ENCODE measurements around the gene SULF2.

Gene SULF2

DNA sequence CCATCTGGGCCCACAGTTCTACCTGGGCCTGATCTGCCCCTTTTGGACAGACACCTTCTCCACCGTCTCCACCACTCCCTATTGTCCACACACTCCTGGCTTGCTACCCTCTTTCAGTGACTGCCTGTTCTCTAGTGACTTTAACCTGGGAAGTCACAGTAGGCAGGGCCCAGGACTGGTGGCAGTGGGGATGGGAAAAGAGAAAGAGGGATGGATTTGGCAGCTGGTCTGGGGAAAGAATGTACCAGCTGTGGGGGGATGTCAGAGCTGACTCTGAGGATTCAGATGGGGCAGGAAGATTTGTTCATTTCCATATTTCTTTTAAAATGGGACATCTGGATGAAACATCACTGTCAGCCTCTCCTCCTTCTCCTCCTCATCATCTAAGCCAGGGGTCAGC is 85.5 kb downstream of the SULF2 start:
- H3K79me2 ChIP-seq (ENCODE audit: insufficient read depth, low read depth), result no peaks in the 10 kb centered on the region
- peaks cover 34% of the 10 kb centered on the region; the same call in 1 of the 2 replicates for H3K27me3 ChIP-seq (ENCODE audit: insufficient read depth, low read depth)
- TF ChIP-seq, protein P1, sequence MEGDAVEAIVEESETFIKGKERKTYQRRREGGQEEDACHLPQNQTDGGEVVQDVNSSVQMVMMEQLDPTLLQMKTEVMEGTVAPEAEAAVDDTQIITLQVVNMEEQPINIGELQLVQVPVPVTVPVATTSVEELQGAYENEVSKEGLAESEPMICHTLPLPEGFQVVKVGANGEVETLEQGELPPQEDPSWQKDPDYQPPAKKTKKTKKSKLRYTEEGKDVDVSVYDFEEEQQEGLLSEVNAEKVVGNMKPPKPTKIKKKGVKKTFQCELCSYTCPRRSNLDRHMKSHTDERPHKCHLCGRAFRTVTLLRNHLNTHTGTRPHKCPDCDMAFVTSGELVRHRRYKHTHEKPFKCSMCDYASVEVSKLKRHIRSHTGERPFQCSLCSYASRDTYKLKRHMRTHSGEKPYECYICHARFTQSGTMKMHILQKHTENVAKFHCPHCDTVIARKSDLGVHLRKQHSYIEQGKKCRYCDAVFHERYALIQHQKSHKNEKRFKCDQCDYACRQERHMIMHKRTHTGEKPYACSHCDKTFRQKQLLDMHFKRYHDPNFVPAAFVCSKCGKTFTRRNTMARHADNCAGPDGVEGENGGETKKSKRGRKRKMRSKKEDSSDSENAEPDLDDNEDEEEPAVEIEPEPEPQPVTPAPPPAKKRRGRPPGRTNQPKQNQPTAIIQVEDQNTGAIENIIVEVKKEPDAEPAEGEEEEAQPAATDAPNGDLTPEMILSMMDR (conservative IDR thresholded peaks at IDR 0.05; ENCODE audit: low read depth, low read length), result no peak

DNA sequence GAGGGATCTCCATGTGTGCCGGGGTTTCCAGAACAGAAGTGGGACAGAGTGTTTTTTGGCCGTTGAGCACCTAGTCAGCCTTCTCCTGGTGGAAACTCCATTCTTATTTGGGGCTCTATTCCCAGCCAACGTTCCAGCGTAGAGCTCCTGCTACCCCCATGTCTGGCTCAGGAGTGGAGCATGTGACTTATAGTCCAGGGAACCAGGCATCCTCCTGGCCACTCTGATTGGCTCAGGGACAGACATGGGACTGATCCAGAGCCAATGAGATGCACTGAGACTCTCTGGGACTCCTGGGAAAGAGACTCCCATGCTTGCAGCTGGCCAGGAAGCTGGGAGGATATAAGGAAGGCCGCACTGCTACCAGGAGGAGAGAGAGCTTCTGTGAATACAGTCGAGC is 87.1 kb downstream of the SULF2 start:
- Histone ChIP-seq H3K4me3 (IDR thresholded peaks at IDR 0.05; ENCODE audit: insufficient read depth, low read depth, low read length) (no peak overlapping the region), H3K27ac (no peak overlapping the region), H3K36me3 (ENCODE audit: insufficient read depth) (no peaks in the 10 kb centered on the region), H2AFZ (ENCODE audit: low read depth) (no peak overlapping the region), H3K9ac (no peak overlapping the region), H3K27me3 (ENCODE audit: insufficient read depth, low read depth) (peaks cover 33% of the 10 kb centered on the region; the same call in 1 of the 2 replicates), H4K20me1 (ENCODE audit: insufficient read depth) (no peaks in the 10 kb centered on the region), H3K79me2 (ENCODE audit: insufficient read depth, low read depth) (no peaks in the 10 kb centered on the region), H3K4me1 (ENCODE audit: low read depth, poor library complexity, severe bottlenecking) (no peaks in the 10 kb centered on the region), H3K4me2 (no peak overlapping the region)
- TF ChIP-seq, protein P1 (conservative IDR thresholded peaks at IDR 0.05; ENCODE audit: low read depth, low read length), result no peak

More for the DNA sequence above, 85.5 kb downstream of the SULF2 start:
- no peaks in the 10 kb centered on the region for H3K4me1 ChIP-seq (ENCODE audit: low read depth, poor library complexity, severe bottlenecking)
- no peak overlapping the region for H2AFZ ChIP-seq (ENCODE audit: low read depth)
- no peak overlapping the region for H3K4me2 ChIP-seq
- H4K20me1 ChIP-seq (ENCODE audit: insufficient read depth), result no peaks in the 10 kb centered on the region
- no peak overlapping the region for H3K27ac ChIP-seq
- H3K9ac ChIP-seq, result no peak overlapping the region
- H3K36me3 ChIP-seq (ENCODE audit: insufficient read depth), result no peaks in the 10 kb centered on the region
- H3K4me3 ChIP-seq (IDR thresholded peaks at IDR 0.05; ENCODE audit: insufficient read depth, low read depth, low read length), result no peak overlapping the region

DNA sequence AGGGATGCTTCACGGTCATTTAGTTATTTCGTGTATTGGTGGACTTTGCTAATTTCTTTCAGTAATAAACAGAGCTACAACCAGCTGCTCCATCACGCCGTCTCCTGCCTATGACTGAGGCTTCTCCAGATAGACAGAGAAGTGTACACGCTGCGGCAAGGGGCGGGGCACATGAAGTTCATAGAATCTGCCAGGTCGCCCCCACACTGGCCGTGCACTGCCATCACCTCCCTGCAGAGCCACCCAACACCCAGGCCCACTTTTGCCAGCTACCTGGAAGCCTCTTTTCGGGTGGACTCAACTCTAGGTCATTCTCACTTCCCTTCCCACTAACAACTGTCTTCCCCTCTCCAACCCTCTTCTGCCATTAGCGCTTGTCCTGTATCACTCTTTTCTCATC is 88.4 kb downstream of the SULF2 start:
- no peaks in the 10 kb centered on the region for H3K36me3 ChIP-seq (ENCODE audit: insufficient read depth)
- H3K79me2 ChIP-seq (ENCODE audit: insufficient read depth, low read depth), result no peaks in the 10 kb centered on the region
- H3K27ac ChIP-seq, result no peak overlapping the region

DNA sequence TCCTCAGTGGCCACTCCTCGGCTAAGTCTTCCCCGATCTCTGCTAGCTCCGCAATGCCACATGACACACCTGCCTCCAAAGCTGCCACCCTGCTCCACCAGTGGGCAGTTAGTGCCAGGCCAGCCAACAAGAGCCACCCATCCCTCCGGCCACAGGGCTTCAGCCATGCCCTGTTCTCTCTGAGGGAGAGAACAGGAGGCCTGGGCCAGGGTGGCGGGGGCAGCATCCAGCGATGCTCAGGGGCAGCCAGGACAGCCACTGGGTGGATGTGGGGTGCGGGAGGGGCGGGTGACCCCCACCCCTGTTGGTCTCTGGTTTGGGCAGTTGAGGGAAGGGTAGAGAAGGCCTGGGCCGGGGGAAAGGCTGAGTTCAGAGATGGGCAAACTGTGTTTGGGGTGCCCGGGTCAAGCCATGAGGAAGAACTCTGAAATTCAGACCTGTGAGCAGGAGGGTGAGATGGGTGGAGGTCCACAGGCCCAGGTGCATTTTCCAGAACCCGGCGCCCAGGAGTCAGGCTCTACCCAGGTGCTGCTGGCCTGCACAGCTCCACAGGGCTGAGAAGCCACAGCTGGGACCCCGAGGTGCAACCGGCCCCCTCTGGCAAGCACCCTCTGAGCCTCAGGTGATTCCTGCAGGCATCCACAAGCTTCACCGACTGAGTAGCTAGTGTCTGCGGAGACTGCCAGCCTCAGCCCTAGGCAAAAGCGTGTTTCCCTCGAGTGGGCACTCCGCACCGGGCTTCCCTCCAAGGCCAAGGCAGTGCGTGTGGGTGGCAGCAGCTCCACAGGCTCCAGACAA is 91.1 kb downstream of the SULF2 start:
- Histone ChIP-seq H3K9ac (no peak overlapping the region), H2AFZ (ENCODE audit: low read depth) (no peak overlapping the region), H3K4me1 (ENCODE audit: low read depth, poor library complexity, severe bottlenecking) (no peaks in the 10 kb centered on the region), H3K4me2 (no peak overlapping the region), H3K27ac (no peak overlapping the region), H3K27me3 (ENCODE audit: insufficient read depth, low read depth) (peaks cover 25% of the 10 kb centered on the region; the same call in 1 of the 2 replicates), H3K79me2 (ENCODE audit: insufficient read depth, low read depth) (no peaks in the 10 kb centered on the region), H4K20me1 (ENCODE audit: insufficient read depth) (no peaks in the 10 kb centered on the region), H3K4me3 (IDR thresholded peaks at IDR 0.05; ENCODE audit: insufficient read depth, low read depth, low read length) (no peak overlapping the region), H3K36me3 (ENCODE audit: insufficient read depth) (no peaks in the 10 kb centered on the region)
- TF ChIP-seq, protein P1 (conservative IDR thresholded peaks at IDR 0.05; ENCODE audit: low read depth, low read length), result no peak

More for the DNA sequence above, 88.4 kb downstream of the SULF2 start:
- Histone ChIP-seq H2AFZ (ENCODE audit: low read depth) (no peak overlapping the region), H3K4me3 (IDR thresholded peaks at IDR 0.05; ENCODE audit: insufficient read depth, low read depth, low read length) (no peak overlapping the region), H3K4me2 (no peak overlapping the region), H3K4me1 (ENCODE audit: low read depth, poor library complexity, severe bottlenecking) (no peaks in the 10 kb centered on the region), H4K20me1 (ENCODE audit: insufficient read depth) (no peaks in the 10 kb centered on the region), H3K9ac (no peak overlapping the region), H3K27me3 (ENCODE audit: insufficient read depth, low read depth) (peaks cover 30% of the 10 kb centered on the region; the same call in 1 of the 2 replicates)
- TF ChIP-seq, protein P1 (conservative IDR thresholded peaks at IDR 0.05; ENCODE audit: low read depth, low read length), result no peak

All from KMS-11 (cell line).